Retinal pigment epithelial cell (primary cell): Measurements from ENCODE around the gene KDM3A.
"Not testable (repeated sequence)": the region's sequence is repeated elsewhere in the genome, so short reads cannot be mapped to it uniquely, and the experiment has no call there.

Experiments
- DNase-seq: peaks from one replicate; pipeline ENCODE4 v3.0.0-alpha.2; 2010; ENCODE audit warnings: low read depth
- H3K4me3 ChIP-seq: 2 replicates; pipeline ENCODE4 v1.5.1; 2011; ENCODE audit warnings: mild to moderate bottlenecking, low read length, control low read depth, moderate library complexity
- CTCF ChIP-seq: conservative IDR thresholded peaks from 2 replicates; pipeline ENCODE4 v1.5.1; 2011; ENCODE audit warnings: low read depth, low read length, control low read depth, inconsistent platforms

Gene KDM3A

DNA sequence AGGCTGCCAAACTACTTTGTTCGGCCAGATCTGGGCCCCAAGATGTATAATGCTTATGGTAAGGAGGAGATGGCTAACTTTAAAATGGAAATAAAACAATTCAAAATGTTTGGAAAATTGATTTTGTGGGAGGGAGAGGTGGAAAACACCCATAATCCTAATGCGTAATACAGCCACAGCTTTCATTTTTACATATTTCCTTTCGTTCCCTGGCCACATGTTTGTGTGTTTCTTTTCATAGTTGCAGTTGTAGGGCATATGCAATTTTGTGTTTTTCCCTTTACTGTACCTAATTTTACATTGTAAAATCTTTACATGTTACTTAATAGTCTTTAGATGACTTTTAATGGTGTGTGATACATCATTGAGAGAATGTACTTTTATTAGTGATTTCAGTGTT is 44.6 kb downstream of the KDM3A start:
- H3K4me3 ChIP-seq: no peak overlapping the region
- TF ChIP-seq CTCF: no peak
- no peak for DNase-seq

GRCh38 chr2:86487062-86487461 is 45.9 kb downstream of the KDM3A start:
- H3K4me3 ChIP-seq: no peak overlapping the region
- TF ChIP-seq CTCF: no peak
- DNase-seq: no peak

DNA sequence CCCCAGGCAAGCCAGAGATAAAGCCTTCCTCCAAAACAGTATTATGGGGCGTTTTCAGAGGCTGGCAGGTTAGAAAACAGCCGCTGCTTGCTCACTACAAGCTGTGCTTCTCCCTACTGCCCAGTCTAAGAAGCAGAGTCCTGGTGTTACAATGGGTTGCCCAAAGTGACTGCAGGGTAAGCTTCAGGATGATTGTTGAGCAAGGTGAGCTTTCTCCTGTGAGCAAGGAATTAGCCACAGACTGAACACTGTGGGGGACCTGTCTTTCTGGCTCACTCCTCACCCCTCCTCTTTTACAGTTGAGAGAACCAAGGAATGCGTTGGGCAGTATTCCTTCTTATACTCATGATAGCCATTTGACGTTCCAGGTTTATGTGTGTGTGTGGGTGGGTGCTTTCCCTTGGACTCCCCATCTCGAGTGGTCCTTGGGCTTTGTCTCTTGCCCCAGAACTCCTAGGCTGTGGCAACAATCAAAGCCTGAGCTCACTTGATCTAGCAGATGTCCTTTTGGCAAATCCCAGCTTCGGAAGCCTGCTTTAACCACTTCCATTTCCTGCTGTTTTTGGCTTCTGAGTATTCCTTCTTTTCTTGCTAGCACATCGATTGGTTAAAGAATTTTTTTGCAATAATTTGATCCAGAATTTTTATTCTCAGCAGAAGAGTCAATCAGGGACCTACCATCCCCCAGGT is 47.5 kb downstream of the KDM3A start:
- H3K4me3 ChIP-seq: no peak overlapping the region
- no peak for TF ChIP-seq CTCF
- no peak for DNase-seq

DNA sequence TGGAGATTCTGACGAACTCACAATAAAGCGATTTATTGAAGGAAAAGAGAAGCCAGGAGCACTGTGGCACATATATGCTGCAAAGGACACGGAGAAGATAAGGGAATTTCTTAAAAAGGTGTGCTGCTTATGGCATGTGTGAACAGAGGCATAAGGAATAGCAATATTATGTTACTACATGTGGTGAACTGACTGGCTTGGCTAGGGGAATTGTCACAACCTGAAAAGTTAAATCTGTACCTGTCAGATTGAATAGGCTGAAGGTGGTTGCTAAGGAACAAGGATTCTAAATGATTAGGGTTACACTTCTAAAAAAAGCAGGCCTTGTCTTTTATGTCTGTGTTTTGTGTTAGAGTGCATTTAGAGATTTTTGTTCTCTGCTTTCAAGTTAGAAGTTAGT is 48.4 kb downstream of the KDM3A start:
- no peak overlapping the region for H3K4me3 ChIP-seq
- DNase-seq: no peak
- no peak for TF ChIP-seq CTCF

GRCh38 chr2:86490245-86490644 is 49.1 kb downstream of the KDM3A start:
- H3K4me3 ChIP-seq: no peak overlapping the region
- no peak for TF ChIP-seq CTCF
- no peak for DNase-seq

DNA sequence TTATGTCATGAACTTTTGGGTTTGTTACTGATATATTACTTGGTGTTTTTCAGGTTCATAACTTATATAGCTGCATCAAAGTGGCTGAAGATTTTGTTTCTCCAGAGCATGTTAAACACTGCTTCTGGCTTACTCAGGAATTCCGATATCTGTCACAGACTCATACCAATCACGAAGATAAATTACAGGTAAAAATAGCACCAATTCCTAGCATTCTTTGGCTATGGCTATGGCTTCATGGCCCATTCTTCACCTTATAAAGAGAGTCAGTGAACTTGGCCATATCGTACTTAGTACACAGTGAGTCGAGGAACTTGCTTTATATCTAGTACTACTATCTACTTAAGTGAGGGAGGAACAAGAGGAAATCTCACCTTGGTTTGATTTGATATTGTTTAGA is 49.9 kb downstream of the KDM3A start:
- DNase-seq: no peak
- TF ChIP-seq CTCF: no peak
- no peak overlapping the region for H3K4me3 ChIP-seq

- H3K4me3 ChIP-seq: no peak overlapping the region
- no peak for TF ChIP-seq CTCF
- DNase-seq: no peak
Measured at GRCh38 chr2:86492048-86492453, 50.9 kb downstream of the KDM3A start.

DNA sequence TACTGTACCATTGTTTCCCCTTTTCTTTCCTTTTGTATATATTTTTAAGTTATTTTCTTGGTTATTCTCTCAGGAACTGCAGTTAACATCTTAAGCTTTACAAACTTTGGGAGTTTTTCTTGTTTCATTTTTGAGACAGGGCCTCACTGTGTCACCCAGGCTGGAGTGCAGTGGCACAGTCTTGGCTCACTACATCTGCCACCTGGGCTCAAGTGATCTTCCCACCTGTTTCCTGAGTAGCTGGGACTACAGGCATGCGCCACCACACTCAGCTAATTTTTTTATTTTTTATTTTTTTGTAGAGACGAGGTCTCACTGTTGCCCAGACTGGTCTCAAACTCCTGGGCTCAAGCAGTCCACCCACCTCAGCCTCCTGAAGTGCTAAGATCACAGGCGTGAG is 55.2 kb downstream of the KDM3A start:
- DNase-seq, H3K4me3 ChIP-seq: not testable (repeated sequence)
